ENCODE data around the gene OPA3. TPM values are rescaled to one million over a fixed set of nuclear protein-coding genes. Genes with fewer than 3 reads are reported as not detected.

OPA3 gene
- polyA plus RNA-seq, 3 donors, result 4.4 to 6.9 (median 5.6) TPM

DNA sequence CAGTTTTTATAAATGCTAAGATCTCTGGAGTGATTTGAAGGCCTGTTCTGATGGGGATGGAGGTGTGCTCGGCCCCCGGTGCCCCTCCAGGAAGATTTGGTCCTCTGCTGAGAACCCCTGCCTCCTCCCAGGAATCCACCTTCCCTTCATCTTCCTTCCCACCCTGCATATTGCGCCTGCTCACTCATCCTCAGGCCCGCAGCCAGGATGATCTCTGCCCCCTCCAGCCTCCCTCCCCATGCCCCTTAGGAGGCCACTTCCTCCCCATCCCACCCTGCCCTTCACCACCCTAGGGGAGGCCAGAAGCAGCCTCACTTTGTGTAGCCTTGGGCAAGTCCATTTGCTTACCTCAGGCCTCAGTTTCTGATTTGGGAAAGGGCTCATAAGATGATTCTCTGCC, 57.6 kb downstream of the OPA3 start:
- Mint-ChIP-seq H3K4me3 (peak overlapping the region in 1 of 2 donors; percentile 83), H3K27ac (peak overlapping the region in 2 of 7 donors; percentile 25 to 53), H3K27me3 (ENCODE audit: low read depth in 3 of 3) (peaks cover 24 to 37% (median 28%) of the 10 kb centered on the region in 3 donors), H3K9me3 (peaks cover 6 to 32% (median 16%) of the 10 kb centered on the region in 7 donors), H3K4me1 (peaks cover 51% of the 10 kb centered on the region), H3K36me3 (peaks cover 54 to 67% of the 10 kb centered on the region in 2 donors)
- Histone ChIP-seq H4K20me1 (ENCODE audit: insufficient read depth, low read length) (peaks cover 81% of the 10 kb centered on the region), H3K4me2 (replicated peaks; ENCODE audit: extremely low read depth, low read length, poor library complexity, severe bottlenecking) (no peak overlapping the region), H3K27ac (ENCODE audit: low read depth in 1 of 2, low read length in 2 of 2) (no peak overlapping the region), H3K27me3 (ENCODE audit: control insufficient read depth in 2 of 2, insufficient read depth in 2 of 2, low read length in 2 of 2) (peaks cover 0 to 16% of the 10 kb centered on the region in 2 donors), H3K9me3 (replicated peaks in 1 of 2; ENCODE audit: control insufficient read depth in 1 of 2, insufficient read depth in 1 of 2, low read length in 2 of 2) (peaks cover 12 to 16% of the 10 kb centered on the region in 2 donors), H3K4me3 (replicated peaks in 1 of 3; ENCODE audit: low read depth in 2 of 3, low read length in 3 of 3) (no peak overlapping the region), H3K4me1 (ENCODE audit: control insufficient read depth in 1 of 2, insufficient read depth in 2 of 2, low read length in 2 of 2) (peaks cover 57 to 67% of the 10 kb centered on the region in 2 donors), H2AFZ (ENCODE audit: insufficient read depth, low read depth, low read length, poor library complexity, severe bottlenecking) (no peak overlapping the region), H3K9ac (ENCODE audit: insufficient read depth, low read length, poor library complexity, severe bottlenecking) (no peak overlapping the region), H3K79me2 (ENCODE audit: insufficient read depth, low read length) (peaks cover 13% of the 10 kb centered on the region), H3K36me3 (replicated peaks in 1 of 2; ENCODE audit: control insufficient read depth in 1 of 2, insufficient read depth in 2 of 2, low read length in 2 of 2) (peaks cover 52 to 55% of the 10 kb centered on the region in 2 donors)
- TF ChIP-seq, protein P1, sequence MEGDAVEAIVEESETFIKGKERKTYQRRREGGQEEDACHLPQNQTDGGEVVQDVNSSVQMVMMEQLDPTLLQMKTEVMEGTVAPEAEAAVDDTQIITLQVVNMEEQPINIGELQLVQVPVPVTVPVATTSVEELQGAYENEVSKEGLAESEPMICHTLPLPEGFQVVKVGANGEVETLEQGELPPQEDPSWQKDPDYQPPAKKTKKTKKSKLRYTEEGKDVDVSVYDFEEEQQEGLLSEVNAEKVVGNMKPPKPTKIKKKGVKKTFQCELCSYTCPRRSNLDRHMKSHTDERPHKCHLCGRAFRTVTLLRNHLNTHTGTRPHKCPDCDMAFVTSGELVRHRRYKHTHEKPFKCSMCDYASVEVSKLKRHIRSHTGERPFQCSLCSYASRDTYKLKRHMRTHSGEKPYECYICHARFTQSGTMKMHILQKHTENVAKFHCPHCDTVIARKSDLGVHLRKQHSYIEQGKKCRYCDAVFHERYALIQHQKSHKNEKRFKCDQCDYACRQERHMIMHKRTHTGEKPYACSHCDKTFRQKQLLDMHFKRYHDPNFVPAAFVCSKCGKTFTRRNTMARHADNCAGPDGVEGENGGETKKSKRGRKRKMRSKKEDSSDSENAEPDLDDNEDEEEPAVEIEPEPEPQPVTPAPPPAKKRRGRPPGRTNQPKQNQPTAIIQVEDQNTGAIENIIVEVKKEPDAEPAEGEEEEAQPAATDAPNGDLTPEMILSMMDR (IDR thresholded peaks at IDR 0.05), result no peak
- WGBS (ENCODE audit: insufficient coverage), result no CpG with 5 or more reads among the region's 4 CpGs
- intact Hi-C loops (cut with micrococcal nuclease), result loop anchor here (5.0 to 10.0 kb wide), 3 partner anchors 35 to 118 kb away; partner anchors contain the start of gene OPA3 (in 1 of the 2)
- DNase-seq, result no peak

DNA sequence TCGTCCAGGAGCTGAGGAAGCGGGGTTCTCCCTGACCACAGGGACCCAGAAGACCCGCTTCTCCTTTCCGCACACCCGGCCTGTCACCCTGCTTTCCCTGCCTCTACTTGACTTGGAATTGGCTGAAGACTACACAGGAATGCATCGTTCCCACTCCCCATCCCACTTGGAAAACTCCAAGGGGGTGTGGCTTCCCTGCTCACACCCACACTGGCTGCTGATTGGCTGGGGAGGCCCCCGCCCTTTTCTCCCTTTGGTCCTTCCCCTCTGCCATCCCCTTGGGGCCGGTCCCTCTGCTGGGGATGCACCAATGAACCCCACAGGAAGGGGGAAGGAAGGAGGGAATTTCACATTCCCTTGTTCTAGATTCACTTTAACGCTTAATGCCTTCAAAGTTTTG, 58.5 kb downstream of the OPA3 start:
- peaks cover 66 to 75% of the 10 kb centered on the region in 2 donors for H3K4me1 ChIP-seq (ENCODE audit: control insufficient read depth in 1 of 2, insufficient read depth in 2 of 2, low read length in 2 of 2)

More for the DNA sequence above, 58.5 kb downstream of the OPA3 start:
- WGBS (ENCODE audit: insufficient coverage), result 23% methylated on average over 6 of the region's 9 CpGs
- Mint-ChIP-seq H3K27ac (peak overlapping the region in 5 of 7 donors; percentile 46 to 85 (median 70)), H3K36me3 (peaks cover 59 to 72% of the 10 kb centered on the region in 2 donors), H3K27me3 (ENCODE audit: low read depth in 3 of 3) (peaks cover 24 to 37% (median 28%) of the 10 kb centered on the region in 3 donors), H3K4me1 (peaks cover 59% of the 10 kb centered on the region), H3K4me3 (no peak overlapping the region), H3K9me3 (peaks cover 0 to 23% (median 10%) of the 10 kb centered on the region in 7 donors)
- DNase-seq, result peak in 1 of 3 donors; percentile 42
- Histone ChIP-seq H3K4me3 (replicated peaks in 1 of 3; ENCODE audit: low read depth in 2 of 3, low read length in 3 of 3) (no peak overlapping the region), H3K9me3 (replicated peaks in 1 of 2; ENCODE audit: control insufficient read depth in 1 of 2, insufficient read depth in 1 of 2, low read length in 2 of 2) (peaks cover 3 to 7% of the 10 kb centered on the region in 2 donors), H3K79me2 (ENCODE audit: insufficient read depth, low read length) (peaks cover 21% of the 10 kb centered on the region), H3K27ac (ENCODE audit: low read depth in 1 of 2, low read length in 2 of 2) (peak overlapping the region; percentile 11 to 23), H2AFZ (ENCODE audit: insufficient read depth, low read depth, low read length, poor library complexity, severe bottlenecking) (no peak overlapping the region), H4K20me1 (ENCODE audit: insufficient read depth, low read length) (peaks cover 89% of the 10 kb centered on the region), H3K36me3 (replicated peaks in 1 of 2; ENCODE audit: control insufficient read depth in 1 of 2, insufficient read depth in 2 of 2, low read length in 2 of 2) (peaks cover 60 to 63% of the 10 kb centered on the region in 2 donors), H3K27me3 (ENCODE audit: control insufficient read depth in 2 of 2, insufficient read depth in 2 of 2, low read length in 2 of 2) (peaks cover 0 to 16% of the 10 kb centered on the region in 2 donors), H3K4me2 (replicated peaks; ENCODE audit: extremely low read depth, low read length, poor library complexity, severe bottlenecking) (no peak overlapping the region), H3K9ac (ENCODE audit: insufficient read depth, low read length, poor library complexity, severe bottlenecking) (no peak overlapping the region)
- intact Hi-C loops (cut with micrococcal nuclease), result loop anchor here (5.0 to 10.0 kb wide), 3 partner anchors 34 to 119 kb away; partner anchors contain the start of gene OPA3 (in 1 of the 2)
- TF ChIP-seq, protein P1 (IDR thresholded peaks at IDR 0.05), result no peak

All from CD14-positive monocyte (primary cell).